K562 (cell line): ENCODE measurements around the gene ECT2L. TPM values are rescaled to one million over a fixed set of nuclear protein-coding genes. Genes with fewer than 3 reads are reported as not detected.

Experiments used
- ATAC-seq: fragments of 200-7000 bp; cut with Tn5 transposase; 3 replicates; pipeline ENCODE4 v1.9.1; 2020; ENCODE audit warnings: moderate library complexity
- BruUV-seq: library from RNA; stranded (reverse); fragments of 400-500 nt; replicated peaks from 2 replicates; lab custom pipeline; 2021; lab: Mats Ljungman, UMichigan
- CTCF ChIA-PET: fragments of 300-600 bp; formaldehyde crosslinking; extraction: SDS; loops from one replicate; lab custom pipeline; 2021; ENCODE audit warnings: low intra/inter-chr PET ratio; lab: Yijun Ruan, JAX
- POLR2A ChIA-PET: fragments of 300-600, 350-650 bp; sonication (Branson Sonifier 250); formaldehyde crosslinking; extraction: SDS; loops from one replicate; lab custom pipeline; 2021; ENCODE audit warnings: antibody characterized with exemption, inconsistent platforms; lab: Yijun Ruan, JAX
- DNase-seq, 4 experiments: peaks; one replicate each; pipeline versions ENCODE4 v3.0.0 to v3.0.0-alpha.2; 2011 to 2018; ENCODE audit warnings: low spot score in 3 of 4, mixed read lengths in 3 of 4; ENCODE audit errors: extremely low read depth in 1 of 4
- FAIRE-seq: peaks from 2 replicates; lab custom pipeline; 2011; peaks lifted over from hg19 to GRCh38; lab: Jason Lieb, UNC
- H2AFZ ChIP-seq: 2 replicates; pipeline ENCODE4 v1.6.0; 2011; ENCODE audit warnings: low read depth, low read length, control low read depth, inconsistent platforms
- H3K27ac ChIP-seq: fragments of 200-600 bp; 3 replicates; pipeline ENCODE4 v1.8.0; 2011; ENCODE audit warnings: low read depth, mild to moderate bottlenecking, control low read depth, inconsistent platforms, low read length, moderate library complexity, mixed read lengths; ENCODE audit errors: extremely low read depth
- H3K27me3 ChIP-seq, 2 experiments: fragments of 300-600 bp in 1 of 2; 2 replicates in 1 of 2; 3 replicates in 1 of 2; pipeline versions ENCODE4 v1.6.0 to v1.8.0; 2011; ENCODE audit warnings: inconsistent platforms in 2 of 2, low read length in 2 of 2, mild to moderate bottlenecking in 1 of 2, mixed read lengths in 1 of 2, moderate library complexity in 1 of 2; ENCODE audit not compliant: control insufficient read depth in 2 of 2, insufficient read depth in 2 of 2
- H3K36me3 ChIP-seq: fragments of 300-600 bp; 3 replicates; pipeline ENCODE4 v1.8.0; 2011; ENCODE audit warnings: mild to moderate bottlenecking, low read length, inconsistent platforms; ENCODE audit not compliant: control insufficient read depth, insufficient read depth
- H3K4me1 ChIP-seq, 2 experiments: fragments of 200-600 bp in 1 of 2; replicated peaks in 1 of 2; 2 replicates in 1 of 2; 3 replicates in 1 of 2; pipeline versions ENCODE4 v1.5.1 to v1.8.0; 2011; ENCODE audit warnings: inconsistent platforms in 2 of 2, low read length in 2 of 2, mild to moderate bottlenecking in 1 of 2, mixed read lengths in 1 of 2, moderate library complexity in 1 of 2; ENCODE audit not compliant: control insufficient read depth in 2 of 2, insufficient read depth in 2 of 2
- H3K4me2 ChIP-seq: 2 replicates; pipeline ENCODE4 v1.6.1; 2011; ENCODE audit warnings: low read length, control low read depth, inconsistent platforms, mixed read lengths; ENCODE audit not compliant: insufficient read depth
- H3K4me3 ChIP-seq: fragments of 200-600 bp; sonication (generic), shearing (Covaris generic); 2 replicates; pipeline ENCODE4 v1.5.1; 2016; ENCODE audit warnings: control low read depth, inconsistent platforms
- H3K79me2 ChIP-seq: fragments of 200-600 bp; 3 replicates; pipeline ENCODE4 v1.8.0; 2011; ENCODE audit warnings: low read length, inconsistent platforms; ENCODE audit not compliant: control insufficient read depth, insufficient read depth
- H3K9ac ChIP-seq, 2 experiments: 2 replicates each; pipeline versions ENCODE4 v1.6.0 to v1.6.1; 2011; ENCODE audit warnings: low read depth in 2 of 2, low read length in 2 of 2, control low read depth in 1 of 2, inconsistent platforms in 1 of 2, mild to moderate bottlenecking in 1 of 2, mixed read lengths in 1 of 2; ENCODE audit not compliant: insufficient read depth in 1 of 2
- H3K9me1 ChIP-seq: one replicate; pipeline ENCODE4 v1.6.0; 2011; ENCODE audit warnings: inconsistent platforms, mild to moderate bottlenecking, low read length, moderate library complexity; ENCODE audit not compliant: control insufficient read depth, insufficient read depth
- H3K9me3 ChIP-seq: replicated peaks from 2 replicates; pipeline ENCODE4 v1.5.1; 2011; ENCODE audit warnings: low read depth, low read length, inconsistent platforms; ENCODE audit not compliant: control insufficient read depth, insufficient read depth
- H4K20me1 ChIP-seq: replicated peaks from 2 replicates; pipeline ENCODE4 v1.6.1; 2011; ENCODE audit warnings: low read length, inconsistent platforms, mixed read lengths; ENCODE audit not compliant: control insufficient read depth, insufficient read depth
- GABPA ChIP-seq: fragments of 200-800 bp; sonication (Bioruptor generic); conservative IDR thresholded peaks from 2 replicates; pipeline ENCODE4 v1.6.1; 2016; ENCODE audit warnings: low read depth, missing genetic modification characterization, missing compliant biosample characterization
- IRF2 ChIP-seq: sonication (generic); formaldehyde crosslinking; IDR thresholded peaks from 2 replicates; pipeline ENCODE4 v1.8.1; 2022; ENCODE audit warnings: mild to moderate bottlenecking, missing genetic modification reagents
- KAT7 ChIP-seq: sonication (generic); formaldehyde crosslinking; IDR thresholded peaks from 2 replicates; pipeline ENCODE4 v1.8.0; 2022; ENCODE audit warnings: missing genetic modification reagents, mild to moderate bottlenecking, borderline replicate concordance
- KDM1A ChIP-seq, 2 experiments: fragments of 450-650 bp; IDR thresholded peaks; 2 replicates each; pipeline ENCODE4 v1.6.1; 2016; ENCODE audit warnings: mild to moderate bottlenecking in 2 of 2
- LARP7 ChIP-seq: fragments of 450-650 bp; IDR thresholded peaks from 2 replicates; pipeline ENCODE4 v1.6.1; 2016
- MCM2 ChIP-seq: fragments of 450-650 bp; IDR thresholded peaks from 2 replicates; pipeline ENCODE4 v1.6.1; 2017; ENCODE audit warnings: low read depth, mild to moderate bottlenecking
- MECOM ChIP-seq: fragments of 250-450 bp; sonication (Bioruptor Pico); IDR thresholded peaks from 2 replicates; pipeline ENCODE4 v1.8.0; 2022; ENCODE audit warnings: inconsistent platforms
- POLR3A ChIP-seq: IDR thresholded peaks from 2 replicates; pipeline ENCODE4 v1.6.1; 2011; ENCODE audit warnings: borderline replicate concordance, mild to moderate bottlenecking, moderate library complexity; ENCODE audit not compliant: insufficient read length, insufficient read depth; ENCODE audit errors: extremely low read depth
- PTBP1 ChIP-seq: fragments of 200-400 bp; formaldehyde crosslinking; IDR thresholded peaks from 2 replicates; pipeline ENCODE4 v1.6.1; 2017; ENCODE audit warnings: low read depth, low read length
- RFX1 ChIP-seq: fragments of 450-650 bp; IDR thresholded peaks from 2 replicates; pipeline ENCODE4 v1.6.1; 2016; ENCODE audit warnings: mild to moderate bottlenecking, moderate library complexity
- SIN3B ChIP-seq: fragments of 450-650 bp; IDR thresholded peaks from 2 replicates; pipeline ENCODE4 v1.6.1; 2017; ENCODE audit warnings: low read depth, mild to moderate bottlenecking, moderate library complexity
- STAT5A ChIP-seq: IDR thresholded peaks from 2 replicates; pipeline ENCODE4 v1.6.1; 2012; ENCODE audit warnings: low read length, inconsistent platforms, borderline replicate concordance
- ZBTB7A ChIP-seq: IDR thresholded peaks from 2 replicates; pipeline ENCODE4 v1.6.1; 2011; ENCODE audit warnings: low read depth, mild to moderate bottlenecking, low read length, moderate library complexity, borderline replicate concordance; ENCODE audit not compliant: control insufficient read depth
- ZNF133 ChIP-seq: fragments of 250-450 bp; sonication (Bioruptor Pico); IDR thresholded peaks from 2 replicates; pipeline ENCODE4 v1.4.0; 2020; ENCODE audit warnings: mild to moderate bottlenecking
- ZNF217 ChIP-seq: sonication (generic); formaldehyde crosslinking; IDR thresholded peaks from 2 replicates; pipeline ENCODE4 v1.8.0; 2022; ENCODE audit warnings: mild to moderate bottlenecking, missing genetic modification reagents
- WGBS: fragments of 100-300 bp; shearing (Covaris generic); methylation state at CpG from one replicate; pipeline ENCODE4 v1.1.6; 2016; ENCODE audit warnings: low coverage, mixed read lengths; ENCODE audit not compliant: insufficient coverage; ENCODE audit errors: missing lambda C conversion rate; 5-methylcytosine and 5-hydroxymethylcytosine counted together
- in situ Hi-C: fragments of 300-500 bp; cut with MboI; formaldehyde crosslinking; loops from 4 replicates; pipeline ENCODE4 v1.15.0; 2018; ENCODE audit warnings: inconsistent platforms, mixed read lengths
- intact Hi-C: fragments of 100-400 bp; cut with micrococcal nuclease; formaldehyde crosslinking; loops from 2 replicates; pipeline ENCODE4 v1.14.2; 2022
- polyA plus RNA-seq, 8 experiments: library from polyadenylated mRNA; depleted of rRNA in 4 of 8; stranded (reverse) in 5 of 8; unstranded in 3 of 8; fragments of >200 nt; fragmentation: Nextera tagmentation in 2 of 8; fragmentation: Illumina TruSeq in 1 of 8; extraction: Ambion mirVana in 2 of 8; extraction: Trizol in 1 of 8; gene quantifications; 2 replicates each; pipeline versions ENCODE4 v1.2.1 to v1.2.3, GENCODE V29; 2011 to 2014; ENCODE audit warnings: inconsistent platforms in 1 of 8, missing spikeins in 1 of 8
- total RNA-seq, 7 experiments: library from RNA; depleted of rRNA in 6 of 7; stranded (reverse); fragments of >200 nt in 6 of 7; fragmentation: Illumina TruSeq in 2 of 7; extraction: Trizol in 2 of 7; gene quantifications; 2 replicates each; pipeline versions ENCODE4 v1.2.1 to v1.2.3, GENCODE V29; 2011 to 2021; ENCODE audit warnings: low replicate concordance in 1 of 7
- TF ChIP-seq, protein P1 (sequence below): fragments of 450-650 bp; IDR thresholded peaks from 2 replicates; pipeline ENCODE4 v1.6.1; 2017; ENCODE audit warnings: mild to moderate bottlenecking, moderate library complexity
- TF ChIP-seq, protein P2 (sequence below), 2 experiments: fragments of 450-650 bp; IDR thresholded peaks; 2 replicates each; pipeline ENCODE4 v1.6.1; 2016
- TF ChIP-seq, protein P3 (sequence below): sonication (generic); formaldehyde crosslinking; IDR thresholded peaks from 2 replicates; pipeline ENCODE4 v1.9.0; 2022; ENCODE audit warnings: mild to moderate bottlenecking, missing genetic modification reagents
- TF ChIP-seq, protein P4 (sequence below): fragments of 450-650 bp; formaldehyde crosslinking; IDR thresholded peaks from 2 replicates; pipeline ENCODE4 v1.4.0; 2020; ENCODE audit warnings: mild to moderate bottlenecking, moderate library complexity

Gene ECT2L
- total and polyA plus RNA-seq, 9 of the 15 experiments (the other 6 are each of a cell fraction or from before 2014, with no cell fraction given), result 0.03 to 0.04 TPM; not detected in 7

DNA sequence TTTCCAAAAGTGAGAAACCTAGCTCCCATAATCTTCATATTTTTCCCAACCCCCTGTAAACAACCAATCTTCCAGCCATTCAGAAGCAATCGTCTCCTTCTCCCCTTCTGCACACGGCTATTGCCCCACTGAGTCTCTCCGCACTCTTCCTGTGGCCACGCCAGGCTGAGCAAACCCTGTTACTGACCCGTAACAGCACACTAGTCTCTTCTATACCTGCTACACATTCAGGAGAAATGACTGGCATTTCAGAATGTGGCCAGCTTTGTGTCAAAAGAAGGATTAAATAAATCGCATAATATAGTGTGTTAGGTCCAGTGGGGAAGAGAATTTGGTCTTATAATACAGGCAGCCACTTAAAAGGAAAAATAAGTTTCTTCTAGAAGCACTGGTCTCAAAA, 41.4 kb downstream of the ECT2L start:
- ChIA-PET CTCF (no interaction called here), POLR2A (no interaction called here)
- Histone ChIP-seq H3K4me3 (no peak overlapping the region), H3K27me3 (peaks cover 22 to 29% of the 10 kb centered on the region in 2 experiments), H3K4me1 (no peaks in the 10 kb centered on the region), H3K4me2 (no peak overlapping the region), H3K27ac (no peak overlapping the region), H3K79me2 (no peaks in the 10 kb centered on the region), H3K9me1 (no peaks in the 10 kb centered on the region), H3K9me3 (no peaks in the 10 kb centered on the region), H4K20me1 (no peaks in the 10 kb centered on the region), H3K36me3 (no peaks in the 10 kb centered on the region)
- DNase-seq, result no peak
- BruUV-seq, result no TSS peak
- intact Hi-C loops, result no loop called here
- in situ Hi-C loops, result no loop called here
- FAIRE-seq, result no peak
- no peak for ATAC-seq
- 9% methylated on average over 6 of the region's 6 CpGs for WGBS
- TF ChIP-seq, protein P1, sequence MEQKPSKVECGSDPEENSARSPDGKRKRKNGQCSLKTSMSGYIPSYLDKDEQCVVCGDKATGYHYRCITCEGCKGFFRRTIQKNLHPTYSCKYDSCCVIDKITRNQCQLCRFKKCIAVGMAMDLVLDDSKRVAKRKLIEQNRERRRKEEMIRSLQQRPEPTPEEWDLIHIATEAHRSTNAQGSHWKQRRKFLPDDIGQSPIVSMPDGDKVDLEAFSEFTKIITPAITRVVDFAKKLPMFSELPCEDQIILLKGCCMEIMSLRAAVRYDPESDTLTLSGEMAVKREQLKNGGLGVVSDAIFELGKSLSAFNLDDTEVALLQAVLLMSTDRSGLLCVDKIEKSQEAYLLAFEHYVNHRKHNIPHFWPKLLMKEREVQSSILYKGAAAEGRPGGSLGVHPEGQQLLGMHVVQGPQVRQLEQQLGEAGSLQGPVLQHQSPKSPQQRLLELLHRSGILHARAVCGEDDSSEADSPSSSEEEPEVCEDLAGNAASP, result no peak
- TF ChIP-seq, protein P2, sequence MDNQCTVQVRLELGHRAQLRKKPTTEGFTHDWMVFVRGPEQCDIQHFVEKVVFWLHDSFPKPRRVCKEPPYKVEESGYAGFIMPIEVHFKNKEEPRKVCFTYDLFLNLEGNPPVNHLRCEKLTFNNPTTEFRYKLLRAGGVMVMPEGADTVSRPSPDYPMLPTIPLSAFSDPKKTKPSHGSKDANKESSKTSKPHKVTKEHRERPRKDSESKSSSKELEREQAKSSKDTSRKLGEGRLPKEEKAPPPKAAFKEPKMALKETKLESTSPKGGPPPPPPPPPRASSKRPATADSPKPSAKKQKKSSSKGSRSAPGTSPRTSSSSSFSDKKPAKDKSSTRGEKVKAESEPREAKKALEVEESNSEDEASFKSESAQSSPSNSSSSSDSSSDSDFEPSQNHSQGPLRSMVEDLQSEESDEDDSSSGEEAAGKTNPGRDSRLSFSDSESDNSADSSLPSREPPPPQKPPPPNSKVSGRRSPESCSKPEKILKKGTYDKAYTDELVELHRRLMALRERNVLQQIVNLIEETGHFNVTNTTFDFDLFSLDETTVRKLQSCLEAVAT (IDR thresholded peaks at IDR 0.05), result no peak
- no peak for TF ChIP-seq SIN3B
- no peak for TF ChIP-seq PTBP1
- TF ChIP-seq LARP7, result no peak
- no peak for TF ChIP-seq STAT5A
- no peak for TF ChIP-seq GABPA (tag)
- no peak for TF ChIP-seq KDM1A (IDR thresholded peaks at IDR 0.05)
- TF ChIP-seq KAT7 (CRISPR knock-in tag), result no peak
- no peak for TF ChIP-seq ZNF133
- no peak for TF ChIP-seq MECOM (CRISPR knock-in tag)
- no peak for TF ChIP-seq RFX1
- TF ChIP-seq IRF2 (CRISPR knock-in tag), result no peak
- no peak for TF ChIP-seq ZBTB7A
- no peak for TF ChIP-seq MCM2
- TF ChIP-seq ZNF217 (CRISPR knock-in tag), result no peak
- TF ChIP-seq, protein P3, sequence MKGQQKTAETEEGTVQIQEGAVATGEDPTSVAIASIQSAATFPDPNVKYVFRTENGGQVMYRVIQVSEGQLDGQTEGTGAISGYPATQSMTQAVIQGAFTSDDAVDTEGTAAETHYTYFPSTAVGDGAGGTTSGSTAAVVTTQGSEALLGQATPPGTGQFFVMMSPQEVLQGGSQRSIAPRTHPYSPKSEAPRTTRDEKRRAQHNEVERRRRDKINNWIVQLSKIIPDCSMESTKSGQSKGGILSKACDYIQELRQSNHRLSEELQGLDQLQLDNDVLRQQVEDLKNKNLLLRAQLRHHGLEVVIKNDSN (CRISPR knock-in tag), result no peak
- TF ChIP-seq, protein P4, sequence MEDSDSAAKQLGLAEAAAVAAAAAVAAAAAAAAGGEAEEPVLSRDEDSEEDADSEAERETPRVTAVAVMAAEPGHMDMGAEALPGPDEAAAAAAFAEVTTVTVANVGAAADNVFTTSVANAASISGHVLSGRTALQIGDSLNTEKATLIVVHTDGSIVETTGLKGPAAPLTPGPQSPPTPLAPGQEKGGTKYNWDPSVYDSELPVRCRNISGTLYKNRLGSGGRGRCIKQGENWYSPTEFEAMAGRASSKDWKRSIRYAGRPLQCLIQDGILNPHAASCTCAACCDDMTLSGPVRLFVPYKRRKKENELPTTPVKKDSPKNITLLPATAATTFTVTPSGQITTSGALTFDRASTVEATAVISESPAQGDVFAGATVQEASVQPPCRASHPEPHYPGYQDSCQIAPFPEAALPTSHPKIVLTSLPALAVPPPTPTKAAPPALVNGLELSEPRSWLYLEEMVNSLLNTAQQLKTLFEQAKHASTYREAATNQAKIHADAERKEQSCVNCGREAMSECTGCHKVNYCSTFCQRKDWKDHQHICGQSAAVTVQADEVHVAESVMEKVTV (CRISPR knock-in tag), result no peak
- no peak for TF ChIP-seq POLR3A
- TF ChIP-seq, all 486 proteins: peak for 0
- no peak overlapping the region for H3K9ac ChIP-seq
- H2AFZ ChIP-seq, result no peak overlapping the region
